K562 (cell line): ENCODE results near the gene ALK. TPM values are rescaled to one million over a fixed set of nuclear protein-coding genes. Genes with fewer than 3 reads are reported as not detected.

ENCODE experiments used
- ATAC-seq: fragments of 200-7000 bp; cut with Tn5 transposase; 3 replicates; pipeline ENCODE4 v1.9.1; 2020; ENCODE audit warnings: moderate library complexity
- BruUV-seq: library from RNA; stranded (reverse); fragments of 400-500 nt; replicated peaks from 2 replicates; lab custom pipeline; 2021; lab: Mats Ljungman, UMichigan
- CTCF ChIA-PET: fragments of 300-600 bp; formaldehyde crosslinking; extraction: SDS; loops from one replicate; lab custom pipeline; 2021; ENCODE audit warnings: low intra/inter-chr PET ratio; lab: Yijun Ruan, JAX
- POLR2A ChIA-PET: fragments of 300-600, 350-650 bp; sonication (Branson Sonifier 250); formaldehyde crosslinking; extraction: SDS; loops from one replicate; lab custom pipeline; 2021; ENCODE audit warnings: antibody characterized with exemption, inconsistent platforms; lab: Yijun Ruan, JAX
- DNase-seq, 4 experiments: peaks; one replicate each; pipeline versions ENCODE4 v3.0.0 to v3.0.0-alpha.2; 2011 to 2018; ENCODE audit warnings: low spot score in 3 of 4, mixed read lengths in 3 of 4; ENCODE audit errors: extremely low read depth in 1 of 4
- FAIRE-seq: peaks from 2 replicates; lab custom pipeline; 2011; peaks lifted over from hg19 to GRCh38; lab: Jason Lieb, UNC
- H2AFZ ChIP-seq: 2 replicates; pipeline ENCODE4 v1.6.0; 2011; ENCODE audit warnings: low read depth, low read length, control low read depth, inconsistent platforms
- H3K27ac ChIP-seq: fragments of 200-600 bp; 3 replicates; pipeline ENCODE4 v1.8.0; 2011; ENCODE audit warnings: low read depth, mild to moderate bottlenecking, control low read depth, inconsistent platforms, low read length, moderate library complexity, mixed read lengths; ENCODE audit errors: extremely low read depth
- H3K27me3 ChIP-seq, 2 experiments: fragments of 300-600 bp in 1 of 2; 2 replicates in 1 of 2; 3 replicates in 1 of 2; pipeline versions ENCODE4 v1.6.0 to v1.8.0; 2011; ENCODE audit warnings: inconsistent platforms in 2 of 2, low read length in 2 of 2, mild to moderate bottlenecking in 1 of 2, mixed read lengths in 1 of 2, moderate library complexity in 1 of 2; ENCODE audit not compliant: control insufficient read depth in 2 of 2, insufficient read depth in 2 of 2
- H3K36me3 ChIP-seq: fragments of 300-600 bp; 3 replicates; pipeline ENCODE4 v1.8.0; 2011; ENCODE audit warnings: mild to moderate bottlenecking, low read length, inconsistent platforms; ENCODE audit not compliant: control insufficient read depth, insufficient read depth
- H3K4me1 ChIP-seq, 2 experiments: fragments of 200-600 bp in 1 of 2; replicated peaks in 1 of 2; 2 replicates in 1 of 2; 3 replicates in 1 of 2; pipeline versions ENCODE4 v1.5.1 to v1.8.0; 2011; ENCODE audit warnings: inconsistent platforms in 2 of 2, low read length in 2 of 2, mild to moderate bottlenecking in 1 of 2, mixed read lengths in 1 of 2, moderate library complexity in 1 of 2; ENCODE audit not compliant: control insufficient read depth in 2 of 2, insufficient read depth in 2 of 2
- H3K4me2 ChIP-seq: 2 replicates; pipeline ENCODE4 v1.6.1; 2011; ENCODE audit warnings: low read length, control low read depth, inconsistent platforms, mixed read lengths; ENCODE audit not compliant: insufficient read depth
- H3K4me3 ChIP-seq: fragments of 200-600 bp; sonication (generic), shearing (Covaris generic); 2 replicates; pipeline ENCODE4 v1.5.1; 2016; ENCODE audit warnings: control low read depth, inconsistent platforms
- H3K79me2 ChIP-seq: fragments of 200-600 bp; 3 replicates; pipeline ENCODE4 v1.8.0; 2011; ENCODE audit warnings: low read length, inconsistent platforms; ENCODE audit not compliant: control insufficient read depth, insufficient read depth
- H3K9ac ChIP-seq, 2 experiments: 2 replicates each; pipeline versions ENCODE4 v1.6.0 to v1.6.1; 2011; ENCODE audit warnings: low read depth in 2 of 2, low read length in 2 of 2, control low read depth in 1 of 2, inconsistent platforms in 1 of 2, mild to moderate bottlenecking in 1 of 2, mixed read lengths in 1 of 2; ENCODE audit not compliant: insufficient read depth in 1 of 2
- H3K9me1 ChIP-seq: one replicate; pipeline ENCODE4 v1.6.0; 2011; ENCODE audit warnings: inconsistent platforms, mild to moderate bottlenecking, low read length, moderate library complexity; ENCODE audit not compliant: control insufficient read depth, insufficient read depth
- H3K9me3 ChIP-seq: replicated peaks from 2 replicates; pipeline ENCODE4 v1.5.1; 2011; ENCODE audit warnings: low read depth, low read length, inconsistent platforms; ENCODE audit not compliant: control insufficient read depth, insufficient read depth
- H4K20me1 ChIP-seq: replicated peaks from 2 replicates; pipeline ENCODE4 v1.6.1; 2011; ENCODE audit warnings: low read length, inconsistent platforms, mixed read lengths; ENCODE audit not compliant: control insufficient read depth, insufficient read depth
- BCL6 ChIP-seq: fragments of 250-450 bp; sonication (Bioruptor Pico); IDR thresholded peaks from 2 replicates; pipeline ENCODE4 v1.4.0; 2020
- BCOR ChIP-seq: fragments of 450-650 bp; IDR thresholded peaks from 2 replicates; pipeline ENCODE4 v1.6.1; 2016
- CBFB ChIP-seq: sonication (generic); formaldehyde crosslinking; IDR thresholded peaks from 2 replicates; pipeline ENCODE4 v1.4.0; 2020; ENCODE audit warnings: mild to moderate bottlenecking, missing genetic modification reagents
- CBX8 ChIP-seq: fragments of 200-600 bp; sonication (generic); IDR thresholded peaks from 2 replicates; pipeline ENCODE4 v1.6.1; 2012; ENCODE audit warnings: borderline replicate concordance, mixed run types, low read depth, mild to moderate bottlenecking, moderate library complexity, mixed read lengths, low read length, control low read depth, inconsistent platforms; ENCODE audit not compliant: poor library complexity, severe bottlenecking; ENCODE audit errors: extremely low read depth
- FUS ChIP-seq: fragments of 200-400 bp; formaldehyde crosslinking; optimal IDR thresholded peaks from 2 replicates; pipeline ENCODE3; 2017; ENCODE audit warnings: low read depth, low read length
- ILF3 ChIP-seq: fragments of 450-650 bp; IDR thresholded peaks from 2 replicates; pipeline ENCODE4 v1.6.1; 2018; ENCODE audit warnings: antibody characterized with exemption, mild to moderate bottlenecking, moderate library complexity, borderline replicate concordance
- ZFP36 ChIP-seq: fragments of 150-350 bp; IDR thresholded peaks from 2 replicates; pipeline ENCODE4 v1.6.1; 2018; ENCODE audit warnings: low read length, low read depth; ENCODE audit not compliant: partially characterized antibody
- ZNF589 ChIP-seq: fragments of 200-800 bp; sonication (Bioruptor generic); IDR thresholded peaks from 2 replicates; pipeline ENCODE4 v1.6.1; 2016; ENCODE audit warnings: low read depth, missing genetic modification characterization, missing compliant biosample characterization
- WGBS: fragments of 100-300 bp; shearing (Covaris generic); methylation state at CpG from one replicate; pipeline ENCODE4 v1.1.6; 2016; ENCODE audit warnings: low coverage, mixed read lengths; ENCODE audit not compliant: insufficient coverage; ENCODE audit errors: missing lambda C conversion rate; 5-methylcytosine and 5-hydroxymethylcytosine counted together
- in situ Hi-C: fragments of 300-500 bp; cut with MboI; formaldehyde crosslinking; loops from 4 replicates; pipeline ENCODE4 v1.15.0; 2018; ENCODE audit warnings: inconsistent platforms, mixed read lengths
- intact Hi-C: fragments of 100-400 bp; cut with micrococcal nuclease; formaldehyde crosslinking; loops from 2 replicates; pipeline ENCODE4 v1.14.2; 2022
- polyA plus RNA-seq, 8 experiments: library from polyadenylated mRNA; depleted of rRNA in 4 of 8; stranded (reverse) in 5 of 8; unstranded in 3 of 8; fragments of >200 nt; fragmentation: Nextera tagmentation in 2 of 8; fragmentation: Illumina TruSeq in 1 of 8; extraction: Ambion mirVana in 2 of 8; extraction: Trizol in 1 of 8; gene quantifications; 2 replicates each; pipeline versions ENCODE4 v1.2.1 to v1.2.3, GENCODE V29; 2011 to 2014; ENCODE audit warnings: inconsistent platforms in 1 of 8, missing spikeins in 1 of 8
- total RNA-seq, 7 experiments: library from RNA; depleted of rRNA in 6 of 7; stranded (reverse); fragments of >200 nt in 6 of 7; fragmentation: Illumina TruSeq in 2 of 7; extraction: Trizol in 2 of 7; gene quantifications; 2 replicates each; pipeline versions ENCODE4 v1.2.1 to v1.2.3, GENCODE V29; 2011 to 2021; ENCODE audit warnings: low replicate concordance in 1 of 7
- TF ChIP-seq, protein P1 (sequence below): fragments of 450-650 bp; IDR thresholded peaks from 2 replicates; pipeline ENCODE4 v1.6.1; 2016; ENCODE audit warnings: mild to moderate bottlenecking
- TF ChIP-seq, protein P2 (sequence below): fragments of 250-450 bp; sonication (Bioruptor Pico); IDR thresholded peaks from 2 replicates; pipeline ENCODE4 v1.4.0; 2020; ENCODE audit warnings: mild to moderate bottlenecking, moderate library complexity, borderline replicate concordance
- TF ChIP-seq, protein P3 (sequence below): fragments of 450-650 bp; IDR thresholded peaks from one replicate; pipeline ENCODE4 v1.6.1; 2018; ENCODE audit warnings: mild to moderate bottlenecking, moderate library complexity; ENCODE audit not compliant: partially characterized antibody
- TF ChIP-seq, protein P4 (sequence below): fragments of 250-450 bp; sonication (Bioruptor Pico); IDR thresholded peaks from 2 replicates; pipeline ENCODE4 v1.8.0; 2022; ENCODE audit warnings: inconsistent platforms

Gene ALK
- total and polyA plus RNA-seq, 9 of the 15 experiments (the other 6 are each of a cell fraction or from before 2014, with no cell fraction given) = not detected

DNA sequence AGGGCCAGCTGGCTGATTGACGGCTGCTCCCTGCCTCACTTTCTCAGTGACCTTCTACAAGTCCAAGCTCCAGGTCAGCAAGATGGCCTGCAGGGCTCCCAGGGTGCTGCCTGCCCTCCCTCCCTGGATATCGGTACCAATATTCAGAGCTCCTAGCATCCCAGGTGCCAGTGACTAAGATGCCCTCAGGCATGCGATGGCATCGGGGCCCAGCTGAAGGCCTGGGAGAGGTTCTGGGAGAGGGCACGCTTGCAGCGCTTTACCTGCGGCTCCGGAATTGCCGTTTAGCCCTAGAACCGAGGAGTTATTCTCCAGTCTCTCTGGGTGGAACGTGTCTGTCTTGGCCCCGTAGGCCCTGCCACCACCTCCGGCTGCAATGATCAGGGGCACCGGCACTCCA is 689.3 kb downstream of the ALK start (continued):
- TF ChIP-seq, protein P1, sequence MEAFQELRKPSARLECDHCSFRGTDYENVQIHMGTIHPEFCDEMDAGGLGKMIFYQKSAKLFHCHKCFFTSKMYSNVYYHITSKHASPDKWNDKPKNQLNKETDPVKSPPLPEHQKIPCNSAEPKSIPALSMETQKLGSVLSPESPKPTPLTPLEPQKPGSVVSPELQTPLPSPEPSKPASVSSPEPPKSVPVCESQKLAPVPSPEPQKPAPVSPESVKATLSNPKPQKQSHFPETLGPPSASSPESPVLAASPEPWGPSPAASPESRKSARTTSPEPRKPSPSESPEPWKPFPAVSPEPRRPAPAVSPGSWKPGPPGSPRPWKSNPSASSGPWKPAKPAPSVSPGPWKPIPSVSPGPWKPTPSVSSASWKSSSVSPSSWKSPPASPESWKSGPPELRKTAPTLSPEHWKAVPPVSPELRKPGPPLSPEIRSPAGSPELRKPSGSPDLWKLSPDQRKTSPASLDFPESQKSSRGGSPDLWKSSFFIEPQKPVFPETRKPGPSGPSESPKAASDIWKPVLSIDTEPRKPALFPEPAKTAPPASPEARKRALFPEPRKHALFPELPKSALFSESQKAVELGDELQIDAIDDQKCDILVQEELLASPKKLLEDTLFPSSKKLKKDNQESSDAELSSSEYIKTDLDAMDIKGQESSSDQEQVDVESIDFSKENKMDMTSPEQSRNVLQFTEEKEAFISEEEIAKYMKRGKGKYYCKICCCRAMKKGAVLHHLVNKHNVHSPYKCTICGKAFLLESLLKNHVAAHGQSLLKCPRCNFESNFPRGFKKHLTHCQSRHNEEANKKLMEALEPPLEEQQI = no peak
- TF ChIP-seq CBX8 = no peak
- TF ChIP-seq CBFB = no peak
- no peak for TF ChIP-seq FUS
- TF ChIP-seq, protein P2, sequence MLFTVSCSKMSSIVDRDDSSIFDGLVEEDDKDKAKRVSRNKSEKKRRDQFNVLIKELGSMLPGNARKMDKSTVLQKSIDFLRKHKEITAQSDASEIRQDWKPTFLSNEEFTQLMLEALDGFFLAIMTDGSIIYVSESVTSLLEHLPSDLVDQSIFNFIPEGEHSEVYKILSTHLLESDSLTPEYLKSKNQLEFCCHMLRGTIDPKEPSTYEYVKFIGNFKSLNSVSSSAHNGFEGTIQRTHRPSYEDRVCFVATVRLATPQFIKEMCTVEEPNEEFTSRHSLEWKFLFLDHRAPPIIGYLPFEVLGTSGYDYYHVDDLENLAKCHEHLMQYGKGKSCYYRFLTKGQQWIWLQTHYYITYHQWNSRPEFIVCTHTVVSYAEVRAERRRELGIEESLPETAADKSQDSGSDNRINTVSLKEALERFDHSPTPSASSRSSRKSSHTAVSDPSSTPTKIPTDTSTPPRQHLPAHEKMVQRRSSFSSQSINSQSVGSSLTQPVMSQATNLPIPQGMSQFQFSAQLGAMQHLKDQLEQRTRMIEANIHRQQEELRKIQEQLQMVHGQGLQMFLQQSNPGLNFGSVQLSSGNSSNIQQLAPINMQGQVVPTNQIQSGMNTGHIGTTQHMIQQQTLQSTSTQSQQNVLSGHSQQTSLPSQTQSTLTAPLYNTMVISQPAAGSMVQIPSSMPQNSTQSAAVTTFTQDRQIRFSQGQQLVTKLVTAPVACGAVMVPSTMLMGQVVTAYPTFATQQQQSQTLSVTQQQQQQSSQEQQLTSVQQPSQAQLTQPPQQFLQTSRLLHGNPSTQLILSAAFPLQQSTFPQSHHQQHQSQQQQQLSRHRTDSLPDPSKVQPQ (CRISPR knock-in tag) = no peak

DNA sequence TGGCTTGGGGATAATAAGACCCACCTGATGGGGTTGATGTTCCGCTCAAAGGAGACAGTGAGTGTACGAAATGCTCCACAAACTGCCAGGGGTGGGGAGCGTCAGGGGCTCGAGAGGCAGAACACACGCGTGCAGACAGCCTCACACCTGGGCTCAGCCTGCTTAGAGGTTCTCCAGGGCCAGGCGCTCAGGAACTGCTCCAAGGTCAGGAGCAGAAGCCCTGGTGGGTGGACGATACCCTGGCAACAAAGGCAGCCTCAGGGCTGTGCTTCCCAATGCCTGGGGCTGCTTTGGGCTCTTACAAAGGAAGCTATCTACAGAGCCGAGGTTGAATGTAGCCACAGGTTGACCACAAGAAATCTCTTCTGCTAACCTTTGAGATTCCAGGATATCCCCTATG is 691.7 kb downstream of the ALK start:
- TF ChIP-seq, protein P3, sequence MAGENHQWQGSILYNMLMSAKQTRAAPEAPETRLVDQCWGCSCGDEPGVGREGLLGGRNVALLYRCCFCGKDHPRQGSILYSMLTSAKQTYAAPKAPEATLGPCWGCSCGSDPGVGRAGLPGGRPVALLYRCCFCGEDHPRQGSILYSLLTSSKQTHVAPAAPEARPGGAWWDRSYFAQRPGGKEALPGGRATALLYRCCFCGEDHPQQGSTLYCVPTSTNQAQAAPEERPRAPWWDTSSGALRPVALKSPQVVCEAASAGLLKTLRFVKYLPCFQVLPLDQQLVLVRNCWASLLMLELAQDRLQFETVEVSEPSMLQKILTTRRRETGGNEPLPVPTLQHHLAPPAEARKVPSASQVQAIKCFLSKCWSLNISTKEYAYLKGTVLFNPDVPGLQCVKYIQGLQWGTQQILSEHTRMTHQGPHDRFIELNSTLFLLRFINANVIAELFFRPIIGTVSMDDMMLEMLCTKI = no peak
- TF ChIP-seq ZFP36 = no peak
- TF ChIP-seq ILF3 = no peak
- no peak for TF ChIP-seq BCOR
- TF ChIP-seq, protein P4, sequence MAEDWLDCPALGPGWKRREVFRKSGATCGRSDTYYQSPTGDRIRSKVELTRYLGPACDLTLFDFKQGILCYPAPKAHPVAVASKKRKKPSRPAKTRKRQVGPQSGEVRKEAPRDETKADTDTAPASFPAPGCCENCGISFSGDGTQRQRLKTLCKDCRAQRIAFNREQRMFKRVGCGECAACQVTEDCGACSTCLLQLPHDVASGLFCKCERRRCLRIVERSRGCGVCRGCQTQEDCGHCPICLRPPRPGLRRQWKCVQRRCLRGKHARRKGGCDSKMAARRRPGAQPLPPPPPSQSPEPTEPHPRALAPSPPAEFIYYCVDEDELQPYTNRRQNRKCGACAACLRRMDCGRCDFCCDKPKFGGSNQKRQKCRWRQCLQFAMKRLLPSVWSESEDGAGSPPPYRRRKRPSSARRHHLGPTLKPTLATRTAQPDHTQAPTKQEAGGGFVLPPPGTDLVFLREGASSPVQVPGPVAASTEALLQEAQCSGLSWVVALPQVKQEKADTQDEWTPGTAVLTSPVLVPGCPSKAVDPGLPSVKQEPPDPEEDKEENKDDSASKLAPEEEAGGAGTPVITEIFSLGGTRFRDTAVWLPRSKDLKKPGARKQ = no peak
- TF ChIP-seq BCL6 = no peak
- TF ChIP-seq ZNF589 (CRISPR knock-in tag) = no peak
- TF ChIP-seq, all 486 proteins: peak for 0
- Histone ChIP-seq H3K27me3 (peaks cover 10 to 77% of the 10 kb centered on the region in 2 experiments; a peak in 4 of 5 replicates), H3K4me1 (no peaks in the 10 kb centered on the region), H4K20me1 (peaks cover 11% of the 10 kb centered on the region), H3K4me3 (no peak overlapping the region), H3K36me3 (no peaks in the 10 kb centered on the region), H3K4me2 (no peak overlapping the region), H3K9ac (no peak overlapping the region), H3K79me2 (no peaks in the 10 kb centered on the region), H2AFZ (no peak overlapping the region), H3K27ac (no peak overlapping the region), H3K9me1 (no peaks in the 10 kb centered on the region), H3K9me3 (no peaks in the 10 kb centered on the region)
- no peak for ATAC-seq
- no peak for DNase-seq
- intact Hi-C loops = no loop called here
- in situ Hi-C loops = no loop called here
- CTCF ChIA-PET = no interaction called here
- POLR2A ChIA-PET = no interaction called here
- 0% methylated on average over 7 of the region's 9 CpGs for WGBS
- no peak for FAIRE-seq
- no TSS peak for BruUV-seq
